ENCODE data around the gene RPS15A. TPM values are rescaled to one million over a fixed set of nuclear protein-coding genes. Genes with fewer than 3 reads are reported as not detected.

RPS15A gene
- total RNA-seq = 1,611 TPM
- 3,190 TPM for polyA plus RNA-seq

DNA sequence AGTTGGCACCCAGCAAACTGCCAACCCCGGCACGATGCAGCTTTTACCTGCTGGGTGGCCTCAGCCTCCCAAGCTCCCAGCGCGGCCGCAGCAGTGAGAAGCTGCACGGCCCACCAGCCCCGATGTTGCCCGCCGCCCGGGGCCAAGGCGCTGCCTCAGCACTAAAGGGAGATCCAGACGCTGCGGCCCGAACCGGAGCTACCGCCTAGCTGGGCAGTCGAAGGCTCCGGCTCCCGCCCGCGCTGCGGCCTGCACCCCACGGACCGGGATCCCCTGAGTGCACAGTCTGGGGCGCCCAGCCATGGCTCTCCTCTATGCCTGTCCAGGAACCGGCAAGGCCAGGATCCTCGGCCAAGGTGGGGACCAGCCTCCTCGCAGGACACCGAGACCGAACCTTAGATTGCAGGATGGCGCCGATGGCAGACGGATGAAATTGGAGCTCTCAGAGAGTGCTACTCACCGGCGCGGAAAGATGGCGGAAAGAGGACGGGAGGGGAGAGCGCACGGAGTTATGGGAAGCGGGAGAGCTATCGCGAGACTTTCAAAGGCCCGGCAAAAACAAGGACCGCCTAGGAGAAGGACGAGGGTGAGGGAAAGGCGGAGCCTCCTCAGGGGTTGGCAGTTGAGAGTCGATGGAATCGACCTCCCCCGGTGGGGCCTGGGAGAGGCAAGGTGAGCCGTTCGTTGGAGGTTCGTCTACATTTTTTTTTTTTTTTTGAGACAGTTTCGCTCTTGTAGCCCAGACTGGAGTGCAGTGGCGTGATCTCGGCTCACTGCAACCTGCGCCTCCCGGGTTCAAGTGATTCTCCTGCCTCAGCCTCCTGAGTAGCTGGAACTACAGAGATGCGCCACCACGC lies at the start of gene RPS15A:
RPS15A (minus strand) TSS at position 485 of the 857 bp plus-strand sequence. CDS start 1,221 bp downstream, outside the sequence.
- Histone ChIP-seq H3K4me3 (ENCODE audit: low read depth, low read length) (peak within 1 kb of the TSS; percentile 95), H3K36me3 (ENCODE audit: insufficient read depth) (peaks cover 4% of the 10 kb centered on the region), H3K4me1 (ENCODE audit: insufficient read depth) (no peaks in the 10 kb centered on the region), H3K27ac (ENCODE audit: low read depth) (peak within 1 kb of the TSS; percentile 81)
- 3% methylated on average over 60 of the region's 60 CpGs for WGBS
- DNase-seq (ENCODE audit: extremely low spot score) = peak; percentile 96

GRCh38 chr16:18839555-18839954 lies 49.4 kb upstream of the RPS15A start:
- DNase-seq (ENCODE audit: extremely low spot score) = no peak
- H3K4me3 ChIP-seq (ENCODE audit: low read depth, low read length) = no peak overlapping the region
- no peak overlapping the region for H3K27ac ChIP-seq (ENCODE audit: low read depth)
- H3K4me1 ChIP-seq (ENCODE audit: insufficient read depth) = no peaks in the 10 kb centered on the region
- 79% methylated on average over 6 of the region's 6 CpGs for WGBS
- peaks cover 14% of the 10 kb centered on the region for H3K36me3 ChIP-seq (ENCODE audit: insufficient read depth)

- H3K27ac ChIP-seq (ENCODE audit: low read depth) = no peak overlapping the region
- no peak overlapping the region for H3K4me3 ChIP-seq (ENCODE audit: low read depth, low read length)
- H3K4me1 ChIP-seq (ENCODE audit: insufficient read depth) = no peaks in the 10 kb centered on the region
- no peak for DNase-seq (ENCODE audit: extremely low spot score)
- peaks cover 16% of the 10 kb centered on the region for H3K36me3 ChIP-seq (ENCODE audit: insufficient read depth)
Observed at GRCh38 chr16:18836702-18837101, 46.6 kb upstream of the RPS15A start.

DNA sequence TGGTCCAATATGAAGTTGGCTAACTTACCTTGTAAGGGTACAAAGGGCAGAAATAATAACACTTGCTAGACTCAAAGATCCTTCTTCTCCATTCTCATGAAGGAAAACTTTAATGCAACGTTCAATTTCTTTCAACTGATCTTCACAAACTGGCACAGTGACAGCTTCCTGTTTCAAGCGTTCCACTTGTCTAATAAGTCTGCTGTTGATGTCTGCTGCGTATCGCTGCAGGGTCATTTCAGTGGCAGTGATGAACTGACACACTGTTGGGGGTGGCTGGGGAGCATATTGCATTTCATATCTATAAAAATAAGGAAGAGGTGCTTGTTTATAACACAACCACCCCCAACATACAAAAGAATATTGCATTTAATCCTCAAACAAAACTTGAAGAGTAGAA lies 44.7 kb upstream of the RPS15A start:
- DNase-seq (ENCODE audit: extremely low spot score) = no peak
- H3K36me3 ChIP-seq (ENCODE audit: insufficient read depth) = peaks cover 13% of the 10 kb centered on the region
- no peak overlapping the region for H3K4me3 ChIP-seq (ENCODE audit: low read depth, low read length)
- WGBS = 86% methylated on average over 4 of the region's 4 CpGs
- no peaks in the 10 kb centered on the region for H3K4me1 ChIP-seq (ENCODE audit: insufficient read depth)
- no peak overlapping the region for H3K27ac ChIP-seq (ENCODE audit: low read depth)

DNA sequence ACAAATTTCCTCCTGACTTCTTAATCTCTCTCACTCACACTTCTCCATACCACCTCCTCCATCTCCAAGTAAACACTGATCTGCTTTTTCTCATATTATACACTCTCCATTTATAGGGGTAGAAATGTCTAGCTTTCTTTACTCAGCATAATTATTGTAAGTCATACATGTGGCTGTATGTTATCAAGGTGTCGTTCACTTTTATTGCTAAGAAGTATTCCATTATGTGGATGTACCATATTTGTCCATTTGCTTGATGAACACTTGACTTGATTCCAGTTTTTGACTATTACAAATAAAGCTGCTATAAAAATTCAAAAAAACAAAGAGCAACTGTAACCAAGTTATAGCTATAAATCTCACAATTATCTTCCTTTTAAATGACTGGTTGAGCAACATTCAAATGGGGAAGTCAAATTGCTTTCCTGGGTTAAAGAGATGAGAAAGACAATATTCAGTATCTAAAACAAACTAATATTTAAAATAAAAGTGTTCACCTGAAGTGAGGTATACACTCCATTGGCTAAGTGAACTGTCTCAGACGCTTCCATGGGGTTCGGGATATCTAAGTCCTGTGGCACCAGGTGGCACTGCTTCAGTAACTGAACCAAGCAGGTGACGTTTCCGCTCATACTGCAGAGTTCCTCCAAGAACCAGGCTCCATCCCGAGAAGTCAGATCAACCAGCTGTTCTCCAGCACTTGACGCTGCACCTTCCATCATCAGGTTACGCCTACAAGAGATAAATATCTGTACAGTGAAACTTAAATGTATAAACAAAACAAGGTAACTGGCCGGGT lies 43.8 kb upstream of the RPS15A start:
- Histone ChIP-seq H3K4me1 (ENCODE audit: insufficient read depth) (no peaks in the 10 kb centered on the region), H3K4me3 (ENCODE audit: low read depth, low read length) (no peak overlapping the region), H3K27ac (ENCODE audit: low read depth) (no peak overlapping the region), H3K36me3 (ENCODE audit: insufficient read depth) (peaks cover 11% of the 10 kb centered on the region)
- 90% methylated on average over 9 of the region's 9 CpGs for WGBS
- DNase-seq (ENCODE audit: extremely low spot score) = no peak

GRCh38 chr16:18832613-18833012 lies 42.5 kb upstream of the RPS15A start:
- Histone ChIP-seq H3K27ac (ENCODE audit: low read depth) (no peak overlapping the region), H3K4me1 (ENCODE audit: insufficient read depth) (no peaks in the 10 kb centered on the region), H3K4me3 (ENCODE audit: low read depth, low read length) (no peak overlapping the region), H3K36me3 (ENCODE audit: insufficient read depth) (peaks cover 11% of the 10 kb centered on the region)
- WGBS = 93% methylated on average over 8 of the region's 8 CpGs
- DNase-seq (ENCODE audit: extremely low spot score) = no peak

DNA sequence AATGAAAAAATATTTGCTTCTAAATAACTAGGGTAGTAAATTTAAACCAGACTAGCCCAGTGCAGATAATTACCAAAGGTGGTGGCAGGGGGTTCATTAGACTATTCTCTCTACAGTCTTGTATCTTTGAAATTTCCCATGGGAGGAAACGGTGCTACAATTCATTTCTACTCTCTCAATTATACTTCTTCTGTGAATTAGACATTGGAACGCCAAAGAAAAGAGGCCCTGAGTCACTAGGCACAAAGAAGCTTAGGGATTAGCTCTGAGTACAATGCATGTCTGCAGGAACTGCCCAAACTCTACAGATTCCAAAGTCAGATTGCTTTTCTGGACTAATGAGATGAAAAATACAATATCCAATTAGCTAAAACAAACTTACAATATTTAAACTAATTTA lies 41.9 kb upstream of the RPS15A start:
- no peak for DNase-seq (ENCODE audit: extremely low spot score)
- WGBS = 87% methylated on average over 2 of the region's 2 CpGs
- no peak overlapping the region for H3K27ac ChIP-seq (ENCODE audit: low read depth)
- H3K36me3 ChIP-seq (ENCODE audit: insufficient read depth) = peaks cover 6% of the 10 kb centered on the region
- H3K4me3 ChIP-seq (ENCODE audit: low read depth, low read length) = no peak overlapping the region
- no peaks in the 10 kb centered on the region for H3K4me1 ChIP-seq (ENCODE audit: insufficient read depth)

- no peak for DNase-seq (ENCODE audit: extremely low spot score)
- no peaks in the 10 kb centered on the region for H3K4me1 ChIP-seq (ENCODE audit: insufficient read depth)
- WGBS = 96% methylated on average over 6 of the region's 6 CpGs
- no peak overlapping the region for H3K4me3 ChIP-seq (ENCODE audit: low read depth, low read length)
- peaks cover 3% of the 10 kb centered on the region for H3K36me3 ChIP-seq (ENCODE audit: insufficient read depth)
- H3K27ac ChIP-seq (ENCODE audit: low read depth) = no peak overlapping the region
Observed at GRCh38 chr16:18829251-18829650, 39.1 kb upstream of the RPS15A start.

GRCh38 chr16:18827890-18828289 lies 37.8 kb upstream of the RPS15A start:
- Histone ChIP-seq H3K27ac (ENCODE audit: low read depth) (no peak overlapping the region), H3K36me3 (ENCODE audit: insufficient read depth) (peaks cover 3% of the 10 kb centered on the region), H3K4me1 (ENCODE audit: insufficient read depth) (no peaks in the 10 kb centered on the region), H3K4me3 (ENCODE audit: low read depth, low read length) (no peak overlapping the region)
- 91% methylated on average over 4 of the region's 4 CpGs for WGBS
- no peak for DNase-seq (ENCODE audit: extremely low spot score)

DNA sequence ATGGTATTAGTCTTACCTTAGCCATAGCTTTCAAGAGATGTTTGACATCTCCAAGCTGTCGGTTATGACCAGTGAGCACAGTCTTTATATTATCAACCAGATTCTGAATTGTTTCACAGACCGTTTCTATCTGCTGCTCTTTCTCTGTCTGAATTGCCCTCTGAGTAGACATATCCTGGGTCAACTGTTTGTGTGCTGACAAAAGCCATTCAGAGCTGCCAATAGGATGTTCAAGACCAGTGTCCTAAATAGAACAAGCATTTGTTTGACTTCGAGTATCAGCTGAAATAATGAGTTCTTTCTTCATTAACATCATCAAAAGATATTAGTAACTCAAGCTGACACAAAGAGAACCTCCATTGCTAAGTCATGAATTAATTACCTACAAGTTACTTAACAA lies 26.2 kb upstream of the RPS15A start:
- Histone ChIP-seq H3K4me3 (ENCODE audit: low read depth, low read length) (no peak overlapping the region), H3K27ac (ENCODE audit: low read depth) (no peak overlapping the region), H3K36me3 (ENCODE audit: insufficient read depth) (peaks cover 17% of the 10 kb centered on the region), H3K4me1 (ENCODE audit: insufficient read depth) (no peaks in the 10 kb centered on the region)
- 81% methylated on average over 3 of the region's 3 CpGs for WGBS
- DNase-seq (ENCODE audit: extremely low spot score) = no peak

- Histone ChIP-seq H3K4me3 (ENCODE audit: low read depth, low read length) (no peak overlapping the region), H3K27ac (ENCODE audit: low read depth) (peak overlapping the region; percentile 2), H3K36me3 (ENCODE audit: insufficient read depth) (peaks cover 9% of the 10 kb centered on the region), H3K4me1 (ENCODE audit: insufficient read depth) (no peaks in the 10 kb centered on the region)
- 88% methylated on average over 3 of the region's 3 CpGs for WGBS
- no peak for DNase-seq (ENCODE audit: extremely low spot score)
Observed at GRCh38 chr16:18811925-18812324, 21.8 kb upstream of the RPS15A start.

DNA sequence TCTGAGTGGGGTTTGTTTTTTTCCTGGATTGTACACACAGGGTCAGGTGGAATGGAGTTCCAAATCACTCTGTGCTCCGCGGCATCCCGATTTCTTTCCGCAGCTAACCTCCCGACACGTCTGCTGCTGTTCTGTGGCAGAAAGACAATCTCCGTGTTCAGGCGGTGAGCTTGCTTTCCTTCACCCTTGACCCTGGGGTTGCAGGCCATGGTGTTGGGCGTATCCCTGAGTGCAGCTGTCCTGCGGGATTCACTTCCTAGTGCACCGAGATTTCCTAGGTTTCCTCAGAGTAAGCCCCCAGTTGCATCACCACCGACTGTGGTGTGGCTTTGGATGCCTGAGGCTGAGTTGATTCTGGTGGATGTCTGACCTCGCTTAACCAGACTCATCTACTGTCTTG lies 19.0 kb upstream of the RPS15A start:
- WGBS = 96% methylated on average over 13 of the region's 13 CpGs
- Histone ChIP-seq H3K4me1 (ENCODE audit: insufficient read depth) (no peaks in the 10 kb centered on the region), H3K4me3 (ENCODE audit: low read depth, low read length) (no peak overlapping the region), H3K36me3 (ENCODE audit: insufficient read depth) (peaks cover 5% of the 10 kb centered on the region), H3K27ac (ENCODE audit: low read depth) (no peak overlapping the region)
- DNase-seq (ENCODE audit: extremely low spot score) = no peak

- DNase-seq (ENCODE audit: extremely low spot score) = no peak
- Histone ChIP-seq H3K4me3 (ENCODE audit: low read depth, low read length) (no peak overlapping the region), H3K27ac (ENCODE audit: low read depth) (no peak overlapping the region), H3K36me3 (ENCODE audit: insufficient read depth) (no peaks in the 10 kb centered on the region), H3K4me1 (ENCODE audit: insufficient read depth) (no peaks in the 10 kb centered on the region)
- 23% methylated on average over 2 of the region's 2 CpGs for WGBS
Observed at GRCh38 chr16:18805257-18805773, 15.2 kb upstream of the RPS15A start.

GRCh38 chr16:18804540-18804939 lies 14.4 kb upstream of the RPS15A start:
- Histone ChIP-seq H3K27ac (ENCODE audit: low read depth) (no peak overlapping the region), H3K4me3 (ENCODE audit: low read depth, low read length) (no peak overlapping the region), H3K4me1 (ENCODE audit: insufficient read depth) (no peaks in the 10 kb centered on the region), H3K36me3 (ENCODE audit: insufficient read depth) (no peaks in the 10 kb centered on the region)
- WGBS = 32% methylated on average over 3 of the region's 3 CpGs
- DNase-seq (ENCODE audit: extremely low spot score) = no peak

All from urinary bladder (tissue), 4 donors.